A549 (cell line): ENCODE data around the gene SORCS1. TPM values are rescaled to one million over a fixed set of nuclear protein-coding genes. Genes with fewer than 3 reads are reported as not detected.

Experiments
- ATAC-seq, 2 experiments: fragments of 200-7000 bp in 1 of 2; fragments of >200 bp in 1 of 2; cut with Nextera tagmentation in 1 of 2; cut with Tn5 transposase in 1 of 2; 3 replicates each; pipeline versions ENCODE4 v1.8.0 to v1.9.1; 2018 to 2020; ENCODE audit warnings: mild to moderate bottlenecking in 1 of 2, moderate library complexity in 1 of 2
- CTCF ChIA-PET: fragments of 300-600 bp; sonication (Branson Sonifier 250); formaldehyde crosslinking; extraction: SDS; loops from one replicate; lab custom pipeline; 2021; ENCODE audit warnings: antibody characterized with exemption, inconsistent platforms; lab: Yijun Ruan, JAX
- POLR2A ChIA-PET: fragments of 350-600 bp; formaldehyde crosslinking; extraction: SDS; loops from one replicate; lab custom pipeline; 2021; ENCODE audit warnings: antibody characterized with exemption, inconsistent platforms; lab: Yijun Ruan, JAX
- DNase-seq, 2 experiments: peaks; one replicate each; pipeline versions ENCODE4 v3.0.0 to v3.0.0-alpha.2; 2011 to 2016; ENCODE audit warnings: low read depth in 1 of 2, low spot score in 1 of 2
- FAIRE-seq: peaks from 2 replicates; lab custom pipeline; 2011; peaks lifted over from hg19 to GRCh38; lab: Jason Lieb, UNC
- H3K27ac ChIP-seq, 2 experiments: fragments of >200 bp; sonication (Bioruptor Twin); formaldehyde crosslinking; 3 replicates each; pipeline ENCODE4 v1.5.1; 2016 to 2017
- H3K4me1 ChIP-seq: fragments of >200 bp; sonication (Bioruptor Twin); formaldehyde crosslinking; 3 replicates; pipeline ENCODE4 v1.6.1; 2016
- H3K4me2 ChIP-seq: fragments of >200 bp; sonication (Bioruptor Twin); formaldehyde crosslinking; 3 replicates; pipeline ENCODE4 v1.6.1; 2016
- H3K4me3 ChIP-seq: fragments of >200 bp; sonication (Bioruptor Twin); formaldehyde crosslinking; 3 replicates; pipeline ENCODE4 v1.5.1; 2016
- H3K9me3 ChIP-seq: fragments of >200 bp; sonication (Bioruptor Twin); formaldehyde crosslinking; 3 replicates; pipeline ENCODE4 v1.6.1; 2016
- CBX8 ChIP-seq: fragments of 200-600 bp; sonication (generic); IDR thresholded peaks from 2 replicates; pipeline ENCODE4 v1.6.1; 2016
- CEBPB ChIP-seq, 2 experiments: fragments of >200 bp in 1 of 2; sonication (Bioruptor Twin) in 1 of 2; formaldehyde crosslinking in 1 of 2; IDR thresholded peaks; 2 replicates each; pipeline ENCODE4 v1.6.1; 2012 to 2016
- CHD2 ChIP-seq: fragments of 150-350 bp; IDR thresholded peaks from 2 replicates; pipeline ENCODE4 v1.6.1; 2014; ENCODE audit warnings: low read length; ENCODE audit not compliant: partially characterized antibody
- EHF ChIP-seq: fragments of 250-450 bp; sonication (Bioruptor Pico); IDR thresholded peaks from 2 replicates; pipeline ENCODE4 v1.5.0; 2020; ENCODE audit warnings: mild to moderate bottlenecking
- ELK1 ChIP-seq: fragments of 150-350 bp; IDR thresholded peaks from 2 replicates; pipeline ENCODE4 v1.6.1; 2014; ENCODE audit warnings: low read depth, mild to moderate bottlenecking, low read length
- EP300 ChIP-seq, 2 experiments: fragments of >200 bp; sonication (Bioruptor Twin); formaldehyde crosslinking; IDR thresholded peaks; 2 replicates in 1 of 2; 3 replicates in 1 of 2; pipeline ENCODE4 v1.6.1; 2016 to 2017
- FOSB ChIP-seq: fragments of 250-450 bp; sonication (Bioruptor Pico); IDR thresholded peaks from 2 replicates; pipeline ENCODE4 v1.5.0; 2020; ENCODE audit warnings: mild to moderate bottlenecking, moderate library complexity
- FOSL2 ChIP-seq, 2 experiments: fragments of 450-650 bp in 1 of 2; fragments of >200 bp in 1 of 2; sonication (Bioruptor Twin) in 1 of 2; formaldehyde crosslinking; IDR thresholded peaks; 2 replicates each; pipeline versions ENCODE4 v1.5.0 to v1.6.1; 2016 to 2020; ENCODE audit warnings: mild to moderate bottlenecking in 1 of 2, moderate library complexity in 1 of 2
- FOXS1 ChIP-seq: fragments of 250-450 bp; sonication (Bioruptor Pico); IDR thresholded peaks from 2 replicates; pipeline ENCODE4 v1.5.0; 2020; ENCODE audit warnings: mild to moderate bottlenecking, moderate library complexity
- HDAC2 ChIP-seq: fragments of 200-600 bp; sonication (generic); IDR thresholded peaks from 2 replicates; pipeline ENCODE4 v1.6.1; 2016
- HOXB5 ChIP-seq: fragments of 250-450 bp; sonication (Bioruptor Pico); IDR thresholded peaks from 2 replicates; pipeline ENCODE4 v1.5.0; 2020; ENCODE audit warnings: mild to moderate bottlenecking, moderate library complexity
- JUN ChIP-seq, 2 experiments: fragments of >200 bp; sonication (Bioruptor Twin); formaldehyde crosslinking; IDR thresholded peaks; 2 replicates in 1 of 2; 3 replicates in 1 of 2; pipeline ENCODE4 v1.6.1; 2016 to 2017
- JUNB ChIP-seq: fragments of >200 bp; sonication (Bioruptor Twin); formaldehyde crosslinking; IDR thresholded peaks from 2 replicates; pipeline ENCODE4 v1.6.1; 2016
- KDM1A ChIP-seq: fragments of 200-600 bp; sonication (generic); IDR thresholded peaks from 2 replicates; pipeline ENCODE4 v1.6.1; 2016; ENCODE audit warnings: low read depth, mild to moderate bottlenecking
- MAZ ChIP-seq: fragments of 150-350 bp; IDR thresholded peaks from 2 replicates; pipeline ENCODE4 v1.6.1; 2014; ENCODE audit warnings: antibody characterized with exemption, low read depth, low read length, borderline replicate concordance
- NFE2L2 ChIP-seq: fragments of 150-350 bp; conservative IDR thresholded peaks from 2 replicates; pipeline ENCODE4 v1.6.1; 2014; ENCODE audit warnings: low read length
- NR3C1 ChIP-seq: fragments of >200 bp; sonication (Bioruptor Twin); formaldehyde crosslinking; IDR thresholded peaks from 3 replicates; pipeline ENCODE4 v1.6.1; 2017
- PHF8 ChIP-seq: fragments of 200-600 bp; sonication (generic); IDR thresholded peaks from 2 replicates; pipeline ENCODE4 v1.6.1; 2016; ENCODE audit warnings: low read depth, mild to moderate bottlenecking, antibody characterized with exemption, moderate library complexity, borderline replicate concordance
- RAD21 ChIP-seq, 2 experiments: fragments of >200 bp in 1 of 2; sonication (Bioruptor Twin) in 1 of 2; formaldehyde crosslinking in 1 of 2; IDR thresholded peaks in 1 of 2; conservative IDR thresholded peaks in 1 of 2; 2 replicates in 1 of 2; 3 replicates in 1 of 2; pipeline ENCODE4 v1.6.1; 2012 to 2018; ENCODE audit warnings: inconsistent platforms in 1 of 2
- RFX5 ChIP-seq: fragments of 450-650 bp; IDR thresholded peaks from 2 replicates; pipeline ENCODE4 v1.7.1; 2014; ENCODE audit warnings: antibody characterized with exemption, mild to moderate bottlenecking, moderate library complexity
- RNF2 ChIP-seq: fragments of 200-600 bp; sonication (generic); IDR thresholded peaks from 2 replicates; pipeline ENCODE4 v1.6.1; 2016; ENCODE audit warnings: low read depth, mild to moderate bottlenecking, antibody characterized with exemption, moderate library complexity, borderline replicate concordance
- SMC3 ChIP-seq: fragments of >200 bp; sonication (Bioruptor Twin); formaldehyde crosslinking; IDR thresholded peaks from 3 replicates; pipeline ENCODE4 v1.6.1; 2018; ENCODE audit warnings: inconsistent platforms
- SREBF2 ChIP-seq: fragments of 450-650 bp; IDR thresholded peaks from 2 replicates; pipeline ENCODE4 v1.6.1; 2014; ENCODE audit warnings: mild to moderate bottlenecking, moderate library complexity
- ZSCAN20 ChIP-seq: fragments of 250-450 bp; sonication (Bioruptor Pico); IDR thresholded peaks from 2 replicates; pipeline ENCODE4 v1.8.0; 2022; ENCODE audit warnings: mild to moderate bottlenecking, moderate library complexity
- WGBS: methylation state at CpG from one replicate; pipeline ENCODE4 v1.1.6; 2017; ENCODE audit errors: missing lambda C conversion rate; 5-methylcytosine and 5-hydroxymethylcytosine counted together
- polyA plus RNA-seq, 4 experiments: library from polyadenylated mRNA; depleted of rRNA in 3 of 4; stranded (reverse); fragments of >200 nt; fragmentation: RNase III in 1 of 4; extraction: RNeasy Plus Mini Kit Qiagen cat#74134 plus additional on column Dnase treatment in 1 of 4; gene quantifications; 2 replicates in 3 of 4; 3 replicates in 1 of 4; pipeline ENCODE4 v1.2.3, GENCODE V29; 2011 to 2017
- TF ChIP-seq, protein P1 (sequence below): IDR thresholded peaks from 2 replicates; pipeline ENCODE4 v1.6.1; 2012
- TF ChIP-seq, protein P2 (sequence below): fragments of 450-650 bp; IDR thresholded peaks from 2 replicates; pipeline ENCODE4 v1.6.1; 2014; ENCODE audit warnings: antibody characterized with exemption
- TF ChIP-seq, protein P3 (sequence below): fragments of >200 bp; sonication (Bioruptor Twin); formaldehyde crosslinking; IDR thresholded peaks from 2 replicates; pipeline ENCODE4 v1.6.1; 2016
- TF ChIP-seq, protein P4 (sequence below): fragments of >200 bp; sonication (Bioruptor Twin); formaldehyde crosslinking; IDR thresholded peaks from 3 replicates; pipeline ENCODE4 v1.5.1; 2016

The SORCS1 gene
- polyA plus RNA-seq, 2 of the 4 experiments (the other 2 are of a cell fraction) = not detected

- Histone ChIP-seq H3K27ac (no peak overlapping the region), H3K9me3 (no peaks in the 10 kb centered on the region), H3K4me3 (no peak overlapping the region), H3K4me2 (no peak overlapping the region), H3K4me1 (no peaks in the 10 kb centered on the region)
- no peak for FAIRE-seq
- DNase-seq = no peak
- no peak for ATAC-seq
- TF ChIP-seq RAD21 (conservative IDR thresholded peaks at IDR 0.05 in 1 of 2, IDR thresholded peaks at IDR 0.05 in 1 of 2) (no peak), CEBPB (IDR thresholded peaks at IDR 0.05) (no peak), FOSB (no peak), PHF8 (no peak), CBX8 (no peak), JUNB (no peak), KDM1A (no peak), FOXS1 (no peak), ELK1 (no peak), HOXB5 (no peak), RNF2 (no peak), EHF (CRISPR knock-in tag) (no peak), MAZ (no peak), HDAC2 (no peak)
- TF ChIP-seq, protein P1, sequence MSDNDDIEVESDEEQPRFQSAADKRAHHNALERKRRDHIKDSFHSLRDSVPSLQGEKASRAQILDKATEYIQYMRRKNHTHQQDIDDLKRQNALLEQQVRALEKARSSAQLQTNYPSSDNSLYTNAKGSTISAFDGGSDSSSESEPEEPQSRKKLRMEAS = no peak
- TF ChIP-seq, protein P2, sequence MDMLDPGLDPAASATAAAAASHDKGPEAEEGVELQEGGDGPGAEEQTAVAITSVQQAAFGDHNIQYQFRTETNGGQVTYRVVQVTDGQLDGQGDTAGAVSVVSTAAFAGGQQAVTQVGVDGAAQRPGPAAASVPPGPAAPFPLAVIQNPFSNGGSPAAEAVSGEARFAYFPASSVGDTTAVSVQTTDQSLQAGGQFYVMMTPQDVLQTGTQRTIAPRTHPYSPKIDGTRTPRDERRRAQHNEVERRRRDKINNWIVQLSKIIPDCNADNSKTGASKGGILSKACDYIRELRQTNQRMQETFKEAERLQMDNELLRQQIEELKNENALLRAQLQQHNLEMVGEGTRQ = no peak
- TF ChIP-seq, protein P3, sequence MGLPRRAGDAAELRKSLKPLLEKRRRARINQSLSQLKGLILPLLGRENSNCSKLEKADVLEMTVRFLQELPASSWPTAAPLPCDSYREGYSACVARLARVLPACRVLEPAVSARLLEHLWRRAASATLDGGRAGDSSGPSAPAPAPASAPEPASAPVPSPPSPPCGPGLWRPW = no peak
- TF ChIP-seq, protein P4, sequence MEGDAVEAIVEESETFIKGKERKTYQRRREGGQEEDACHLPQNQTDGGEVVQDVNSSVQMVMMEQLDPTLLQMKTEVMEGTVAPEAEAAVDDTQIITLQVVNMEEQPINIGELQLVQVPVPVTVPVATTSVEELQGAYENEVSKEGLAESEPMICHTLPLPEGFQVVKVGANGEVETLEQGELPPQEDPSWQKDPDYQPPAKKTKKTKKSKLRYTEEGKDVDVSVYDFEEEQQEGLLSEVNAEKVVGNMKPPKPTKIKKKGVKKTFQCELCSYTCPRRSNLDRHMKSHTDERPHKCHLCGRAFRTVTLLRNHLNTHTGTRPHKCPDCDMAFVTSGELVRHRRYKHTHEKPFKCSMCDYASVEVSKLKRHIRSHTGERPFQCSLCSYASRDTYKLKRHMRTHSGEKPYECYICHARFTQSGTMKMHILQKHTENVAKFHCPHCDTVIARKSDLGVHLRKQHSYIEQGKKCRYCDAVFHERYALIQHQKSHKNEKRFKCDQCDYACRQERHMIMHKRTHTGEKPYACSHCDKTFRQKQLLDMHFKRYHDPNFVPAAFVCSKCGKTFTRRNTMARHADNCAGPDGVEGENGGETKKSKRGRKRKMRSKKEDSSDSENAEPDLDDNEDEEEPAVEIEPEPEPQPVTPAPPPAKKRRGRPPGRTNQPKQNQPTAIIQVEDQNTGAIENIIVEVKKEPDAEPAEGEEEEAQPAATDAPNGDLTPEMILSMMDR = no peak
- 0% methylated on average over 4 of the region's 4 CpGs for WGBS
- ChIA-PET POLR2A (no interaction called here), CTCF (no interaction called here)
Observed at GRCh38 chr10:107159871-107160270, 4.6 kb downstream of the SORCS1 start.

DNA sequence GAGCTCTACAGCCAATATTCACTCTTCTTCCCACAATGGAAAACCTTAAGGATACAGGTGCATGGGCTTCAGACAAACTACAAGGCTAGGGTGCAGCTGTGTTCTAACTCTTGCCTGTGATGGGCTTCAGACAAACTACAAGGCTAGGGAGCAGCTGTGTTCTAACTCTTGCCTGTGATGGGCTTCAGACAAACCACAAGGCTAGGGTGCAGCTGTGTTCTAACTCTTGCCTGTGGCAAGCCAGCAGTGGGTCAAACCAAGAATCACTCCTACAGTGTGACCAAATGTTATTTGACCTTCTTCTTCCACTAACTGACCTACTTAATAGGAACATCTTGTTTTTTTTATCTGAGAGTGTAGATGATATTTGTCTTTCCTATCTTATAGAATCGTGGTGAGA is 7.4 kb downstream of the SORCS1 start:
- ATAC-seq = no peak
- Histone ChIP-seq H3K4me1 (no peaks in the 10 kb centered on the region), H3K27ac (no peak overlapping the region), H3K4me2 (no peak overlapping the region), H3K9me3 (no peaks in the 10 kb centered on the region), H3K4me3 (no peak overlapping the region)
- POLR2A ChIA-PET = no interaction called here
- FAIRE-seq = no peak
- 0% methylated on average over 1 of the region's 1 CpG for WGBS
- CTCF ChIA-PET = interaction anchor here (1.4 kb wide), 1 partner anchor 14 kb away, joined by 5 read pairs; no protein-coding TSS in a partner anchor
- DNase-seq = no peak
- TF ChIP-seq CHD2 = no peak
- TF ChIP-seq NFE2L2 = no peak
- no peak for TF ChIP-seq MAZ
- TF ChIP-seq, protein P3 = no peak
- TF ChIP-seq PHF8 = no peak
- no peak for TF ChIP-seq EHF (CRISPR knock-in tag)
- no peak for TF ChIP-seq RFX5
- TF ChIP-seq SMC3 = no peak
- no peak for TF ChIP-seq SREBF2
- TF ChIP-seq FOXS1 = no peak
- no peak for TF ChIP-seq JUN (IDR thresholded peaks at IDR 0.05)
- TF ChIP-seq, protein P4 = no peak
- TF ChIP-seq HOXB5 = no peak
- TF ChIP-seq NR3C1 = no peak
- no peak for TF ChIP-seq EP300 (IDR thresholded peaks at IDR 0.05)
- TF ChIP-seq FOSL2 (IDR thresholded peaks at IDR 0.05) = no peak
- no peak for TF ChIP-seq FOSL2 (CRISPR knock-in tag; IDR thresholded peaks at IDR 0.05)
- TF ChIP-seq RAD21 (conservative IDR thresholded peaks at IDR 0.05 in 1 of 2, IDR thresholded peaks at IDR 0.05 in 1 of 2) = no peak
- TF ChIP-seq ZSCAN20 (CRISPR knock-in tag) = no peak
- no peak for TF ChIP-seq CEBPB (IDR thresholded peaks at IDR 0.05)
